ENCODE measurements around the gene C16orf95. TPM values are rescaled to one million over a fixed set of nuclear protein-coding genes. Genes with fewer than 3 reads are reported as not detected.

Gene C16orf95
- total RNA-seq, 1 experiment from 2014 or later: 5.1 TPM

DNA sequence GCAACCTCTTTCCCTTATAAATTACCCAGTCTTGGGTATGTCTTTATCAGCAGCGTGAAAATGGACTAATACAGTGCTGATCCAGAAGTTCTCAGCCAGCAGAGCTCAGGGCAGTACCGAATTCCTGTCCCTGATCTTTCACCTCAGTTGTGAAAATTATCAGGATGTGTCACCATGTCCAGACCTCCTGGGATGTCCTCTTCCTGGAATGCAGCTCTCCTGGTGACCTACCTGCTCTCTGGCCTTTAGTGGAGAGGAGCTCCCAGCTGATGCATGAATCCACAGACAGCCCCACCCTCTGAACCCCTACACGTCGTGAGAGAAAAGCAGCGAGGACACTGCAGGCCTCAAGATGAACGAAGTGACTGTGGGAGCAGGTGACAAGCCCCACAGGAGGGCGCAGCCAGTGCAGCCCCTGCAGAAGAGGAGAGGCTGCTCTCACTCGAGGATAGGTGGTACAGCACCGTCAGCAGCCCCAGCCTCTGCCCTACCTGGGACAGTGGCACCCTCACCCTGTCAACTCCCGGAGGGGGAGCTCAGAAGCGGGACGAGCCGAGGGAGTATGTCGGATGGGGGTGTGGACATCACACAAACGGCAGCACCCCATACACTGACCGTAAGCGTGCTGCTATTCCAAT is 22.0 kb upstream of the C16orf95 start:
- peaks cover 7% of the 10 kb centered on the region for H3K36me3 ChIP-seq (ENCODE audit: insufficient read depth, low read length, poor library complexity, severe bottlenecking)
- intact Hi-C loops (cut with micrococcal nuclease; ENCODE audit: unreplicated experiment): no loop called here
- CTCF ChIA-PET: no interaction called here

DNA sequence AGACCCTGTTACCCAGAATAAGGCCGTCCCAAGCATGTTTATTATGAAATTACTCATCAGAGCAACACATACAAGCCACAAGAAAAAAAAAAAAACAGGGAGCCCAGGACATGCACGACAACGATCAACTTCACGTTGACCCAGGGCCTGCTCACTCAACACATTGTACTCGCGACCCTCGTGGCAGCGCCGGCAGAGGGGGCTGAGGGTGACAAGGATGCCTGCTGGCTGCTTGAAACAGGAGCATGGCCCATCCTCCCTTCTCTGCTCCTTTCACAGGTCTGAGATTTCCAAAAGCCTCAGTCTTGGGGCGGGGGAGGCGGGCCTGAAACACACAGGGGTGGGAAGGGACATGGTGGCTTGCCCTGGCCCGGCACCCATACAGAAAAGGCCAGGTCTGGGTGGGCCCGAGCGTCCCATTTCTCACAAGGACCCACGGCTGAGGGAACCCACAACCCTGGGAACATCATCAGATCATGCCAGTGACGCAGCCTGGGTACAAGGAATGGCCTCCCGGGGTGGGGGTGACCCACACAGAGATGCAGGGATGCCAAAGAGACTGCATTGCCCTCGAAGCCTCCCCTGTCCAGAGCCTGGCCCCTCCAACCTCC is 21.1 kb upstream of the C16orf95 start:
- no peak for TF ChIP-seq EZH2 (IDR thresholded peaks at IDR 0.05; ENCODE audit: borderline replicate concordance, low read depth, low read length, poor library complexity, severe bottlenecking)
- TF ChIP-seq, protein P1, sequence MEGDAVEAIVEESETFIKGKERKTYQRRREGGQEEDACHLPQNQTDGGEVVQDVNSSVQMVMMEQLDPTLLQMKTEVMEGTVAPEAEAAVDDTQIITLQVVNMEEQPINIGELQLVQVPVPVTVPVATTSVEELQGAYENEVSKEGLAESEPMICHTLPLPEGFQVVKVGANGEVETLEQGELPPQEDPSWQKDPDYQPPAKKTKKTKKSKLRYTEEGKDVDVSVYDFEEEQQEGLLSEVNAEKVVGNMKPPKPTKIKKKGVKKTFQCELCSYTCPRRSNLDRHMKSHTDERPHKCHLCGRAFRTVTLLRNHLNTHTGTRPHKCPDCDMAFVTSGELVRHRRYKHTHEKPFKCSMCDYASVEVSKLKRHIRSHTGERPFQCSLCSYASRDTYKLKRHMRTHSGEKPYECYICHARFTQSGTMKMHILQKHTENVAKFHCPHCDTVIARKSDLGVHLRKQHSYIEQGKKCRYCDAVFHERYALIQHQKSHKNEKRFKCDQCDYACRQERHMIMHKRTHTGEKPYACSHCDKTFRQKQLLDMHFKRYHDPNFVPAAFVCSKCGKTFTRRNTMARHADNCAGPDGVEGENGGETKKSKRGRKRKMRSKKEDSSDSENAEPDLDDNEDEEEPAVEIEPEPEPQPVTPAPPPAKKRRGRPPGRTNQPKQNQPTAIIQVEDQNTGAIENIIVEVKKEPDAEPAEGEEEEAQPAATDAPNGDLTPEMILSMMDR (conservative IDR thresholded peaks at IDR 0.05; ENCODE audit: low read depth, low read length): no peak
- no TSS peak for BruUV-seq (replicated peaks)
- no peak for DNase-seq (ENCODE audit: low spot score)
- CTCF ChIA-PET: no interaction called here
- peaks cover 9% of the 10 kb centered on the region for H3K36me3 ChIP-seq (ENCODE audit: insufficient read depth, low read length, poor library complexity, severe bottlenecking)
- no peaks in the 10 kb centered on the region for H3K4me1 ChIP-seq (ENCODE audit: insufficient read depth, low read length, poor library complexity, severe bottlenecking)
- H3K27ac ChIP-seq (ENCODE audit: low read depth, low read length, poor library complexity, severe bottlenecking): no peak overlapping the region
- POLR2A ChIA-PET (ENCODE audit: low non-redundant PET): no interaction called here
- intact Hi-C loops (cut with micrococcal nuclease; ENCODE audit: unreplicated experiment): no loop called here
- no peak overlapping the region for H3K4me3 ChIP-seq (ENCODE audit: low read depth, low read length, poor library complexity, severe bottlenecking)
- no peaks in the 10 kb centered on the region for H3K9me3 ChIP-seq (ENCODE audit: low read depth, low read length, poor library complexity, severe bottlenecking)
- no peaks in the 10 kb centered on the region for H3K27me3 ChIP-seq (replicated peaks; ENCODE audit: insufficient read depth, low read depth, low read length, poor library complexity)

More for the DNA sequence above, 22.0 kb upstream of the C16orf95 start:
- H3K27ac ChIP-seq (ENCODE audit: low read depth, low read length, poor library complexity, severe bottlenecking): no peak overlapping the region
- BruUV-seq (replicated peaks): no TSS peak
- no peaks in the 10 kb centered on the region for H3K9me3 ChIP-seq (ENCODE audit: low read depth, low read length, poor library complexity, severe bottlenecking)
- no peak for DNase-seq (ENCODE audit: low spot score)
- H3K27me3 ChIP-seq (replicated peaks; ENCODE audit: insufficient read depth, low read depth, low read length, poor library complexity): no peaks in the 10 kb centered on the region
- no peak for TF ChIP-seq EZH2 (IDR thresholded peaks at IDR 0.05; ENCODE audit: borderline replicate concordance, low read depth, low read length, poor library complexity, severe bottlenecking)
- TF ChIP-seq, protein P1 (conservative IDR thresholded peaks at IDR 0.05; ENCODE audit: low read depth, low read length): no peak
- no peaks in the 10 kb centered on the region for H3K4me1 ChIP-seq (ENCODE audit: insufficient read depth, low read length, poor library complexity, severe bottlenecking)
- POLR2A ChIA-PET (ENCODE audit: low non-redundant PET): no interaction called here
- no peak overlapping the region for H3K4me3 ChIP-seq (ENCODE audit: low read depth, low read length, poor library complexity, severe bottlenecking)

GRCh38 chr16:87337262-87337771 is 20.1 kb upstream of the C16orf95 start:
- no peak overlapping the region for H3K4me3 ChIP-seq (ENCODE audit: low read depth, low read length, poor library complexity, severe bottlenecking)
- no TSS peak for BruUV-seq (replicated peaks)
- TF ChIP-seq EZH2 (IDR thresholded peaks at IDR 0.05; ENCODE audit: borderline replicate concordance, low read depth, low read length, poor library complexity, severe bottlenecking): no peak
- TF ChIP-seq, protein P1 (conservative IDR thresholded peaks at IDR 0.05; ENCODE audit: low read depth, low read length): no peak
- no peaks in the 10 kb centered on the region for H3K27me3 ChIP-seq (replicated peaks; ENCODE audit: insufficient read depth, low read depth, low read length, poor library complexity)
- ChIA-PET POLR2A (ENCODE audit: low non-redundant PET) (no interaction called here), CTCF (no interaction called here)
- peaks cover 8% of the 10 kb centered on the region for H3K36me3 ChIP-seq (ENCODE audit: insufficient read depth, low read length, poor library complexity, severe bottlenecking)
- no peak for DNase-seq (ENCODE audit: low spot score)
- no peaks in the 10 kb centered on the region for H3K9me3 ChIP-seq (ENCODE audit: low read depth, low read length, poor library complexity, severe bottlenecking)
- H3K4me1 ChIP-seq (ENCODE audit: insufficient read depth, low read length, poor library complexity, severe bottlenecking): no peaks in the 10 kb centered on the region
- intact Hi-C loops (cut with micrococcal nuclease; ENCODE audit: unreplicated experiment): no loop called here
- no peak overlapping the region for H3K27ac ChIP-seq (ENCODE audit: low read depth, low read length, poor library complexity, severe bottlenecking)

Data from A673 (cell line).